NCI-H2107 treated with DMSO at 0.1 percent for 48 hours (cell line): ENCODE data around the gene ZIC5.

Experiments used
- DNase-seq: peaks from one replicate; lab custom pipeline; 2025; ENCODE audit not compliant: unreplicated experiment; lab: John Stamatoyannopoulos, UW

Gene ZIC5

GRCh38 chr13:99976575-99976974 is 5.0 kb upstream of the ZIC5 start:
- DNase-seq, result no peak

GRCh38 chr13:99975626-99976025 is 4.1 kb upstream of the ZIC5 start:
- no peak for DNase-seq

DNA sequence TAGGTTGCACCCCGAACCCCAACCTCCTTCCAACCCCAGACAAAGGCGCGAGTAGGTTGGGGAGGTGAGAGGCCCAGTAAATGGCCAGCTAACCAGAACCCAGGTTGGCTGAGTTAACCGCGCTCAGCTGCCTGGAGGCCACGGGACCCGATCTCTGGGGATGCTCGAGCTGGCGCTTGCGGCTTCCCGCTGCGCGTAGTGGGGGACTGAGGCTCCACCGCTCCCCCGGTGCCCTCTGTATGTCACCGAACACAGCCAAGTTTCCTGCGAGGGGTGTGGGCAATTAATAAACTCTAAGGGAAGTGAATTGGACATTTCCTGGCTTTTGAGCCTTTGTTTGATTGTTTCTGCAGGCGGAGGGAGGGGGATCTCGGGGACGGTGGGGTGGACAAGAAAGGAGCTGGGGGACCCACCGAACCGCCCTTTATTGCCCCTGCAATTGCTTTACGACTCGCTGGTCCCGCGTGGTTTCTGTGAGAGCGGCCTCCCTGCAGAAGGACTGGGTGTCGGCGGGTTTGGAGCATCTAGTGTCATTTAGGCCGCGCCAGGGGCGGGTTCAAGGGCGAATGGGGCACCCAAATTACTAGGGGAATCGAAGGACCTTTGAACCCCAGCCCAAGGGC is 3.5 kb upstream of the ZIC5 start:
- no peak for DNase-seq

- DNase-seq, result no peak
These were observed 2.9 kb upstream of the ZIC5 start for GRCh38 chr13:99974296-99974938.

DNA sequence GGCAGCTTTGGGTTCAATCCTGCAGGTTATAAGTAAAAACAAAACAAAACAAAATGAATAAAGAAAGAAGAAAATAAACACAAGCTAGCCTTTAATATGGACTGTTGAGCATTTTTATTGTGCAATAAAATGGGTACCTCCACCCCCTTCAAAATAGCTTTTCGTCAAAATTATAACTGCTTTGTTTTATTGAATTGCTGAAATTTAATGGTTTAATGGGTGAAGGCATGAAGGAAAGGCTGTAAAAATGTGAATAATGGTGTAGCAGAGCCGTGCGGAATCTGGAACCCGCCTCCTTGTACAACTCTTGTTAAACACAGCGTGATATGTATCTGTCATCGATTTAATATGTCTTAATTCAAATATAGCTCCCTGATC is 2.2 kb upstream of the ZIC5 start:
- DNase-seq, result no peak

- no peak for DNase-seq
These were observed 1.7 kb upstream of the ZIC5 start for GRCh38 chr13:99973163-99973807.

- DNase-seq, result no peak
These were observed 694 bp upstream of the ZIC5 start for GRCh38 chr13:99972190-99972731.

DNA sequence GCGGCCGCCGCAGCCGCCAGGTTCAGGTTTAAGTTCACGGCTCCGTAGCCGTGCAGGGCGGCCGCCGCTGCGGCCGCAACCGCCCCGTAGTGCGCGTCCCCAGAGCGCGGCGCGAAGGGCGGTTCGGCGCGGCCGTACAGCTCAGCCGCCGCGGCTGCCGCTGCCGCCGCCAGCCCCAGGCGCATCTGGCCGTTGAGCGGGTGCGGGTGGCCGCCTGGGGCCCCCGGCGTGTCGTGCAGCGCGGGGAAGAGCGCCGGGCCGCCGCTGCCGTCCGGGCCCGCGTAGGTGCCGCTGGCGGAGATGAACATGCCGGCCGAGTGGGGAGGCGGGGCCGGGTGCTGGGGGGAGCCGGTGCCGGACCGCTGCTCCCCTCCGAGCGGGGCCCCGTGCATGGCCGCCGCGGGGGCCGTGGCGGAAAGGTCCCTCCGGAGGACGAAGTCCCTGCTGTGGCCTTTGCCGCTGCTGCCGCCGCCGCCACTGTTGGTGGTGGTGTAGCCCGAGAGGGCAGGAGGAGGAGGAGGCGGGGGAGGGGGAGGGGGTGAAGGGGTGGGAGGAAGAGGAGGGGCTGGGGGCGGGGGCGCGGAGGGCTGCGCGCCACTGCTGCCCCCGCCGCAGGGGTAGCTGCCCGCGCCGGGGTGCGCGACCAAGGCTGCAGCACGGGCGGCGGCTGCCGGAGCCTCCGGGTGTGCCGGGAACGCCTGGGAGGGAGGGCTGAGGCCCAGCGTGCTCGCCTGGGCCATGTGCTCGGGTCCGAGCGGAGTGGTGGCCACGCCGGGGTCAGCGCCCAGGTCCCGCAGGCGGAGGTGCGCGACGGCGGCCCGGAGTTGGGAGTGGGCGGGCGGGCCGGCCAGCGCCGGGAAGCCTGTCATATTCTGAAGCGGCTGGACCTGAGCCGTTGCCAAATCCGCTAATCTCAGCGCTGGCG is 654 bp downstream of the ZIC5 start:
- peak; percentile 26 for DNase-seq

DNA sequence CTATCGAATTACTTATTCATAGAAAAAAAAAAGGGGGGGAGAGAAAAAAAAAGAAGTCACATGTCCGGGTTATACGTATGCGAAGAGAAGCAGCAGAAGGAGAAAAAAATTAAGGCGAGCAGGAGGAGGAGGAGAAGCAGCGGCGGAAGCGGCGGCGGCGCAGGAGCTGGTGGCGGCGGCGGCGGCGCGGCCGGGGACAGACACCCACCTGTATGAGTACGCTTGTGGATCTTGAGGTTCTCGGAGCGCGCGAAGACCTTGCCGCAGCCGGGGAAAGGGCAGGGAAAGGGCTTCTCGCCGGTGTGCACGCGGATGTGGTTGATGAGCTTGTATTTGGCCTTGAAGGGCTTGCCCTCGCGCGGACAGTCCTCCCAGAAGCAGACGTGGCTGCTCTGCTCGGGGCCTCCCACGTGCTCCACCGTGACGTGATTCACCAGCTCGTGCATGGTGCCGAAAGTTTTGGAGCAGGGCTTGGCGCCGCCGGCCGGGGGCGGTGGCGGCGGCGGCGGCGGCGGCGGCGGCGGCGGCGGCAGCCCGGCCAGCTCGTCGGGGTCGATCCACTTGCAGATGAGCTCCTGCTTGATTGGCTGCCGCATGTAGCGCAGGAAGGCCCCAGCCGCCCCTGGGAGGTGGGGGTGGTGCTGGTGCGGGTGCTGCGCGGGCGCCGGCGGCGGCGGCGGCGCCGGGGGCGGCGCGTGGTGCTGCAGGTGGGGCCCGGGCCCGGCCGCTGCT is 1.5 kb downstream of the ZIC5 start:
- DNase-seq, result no peak

DNA sequence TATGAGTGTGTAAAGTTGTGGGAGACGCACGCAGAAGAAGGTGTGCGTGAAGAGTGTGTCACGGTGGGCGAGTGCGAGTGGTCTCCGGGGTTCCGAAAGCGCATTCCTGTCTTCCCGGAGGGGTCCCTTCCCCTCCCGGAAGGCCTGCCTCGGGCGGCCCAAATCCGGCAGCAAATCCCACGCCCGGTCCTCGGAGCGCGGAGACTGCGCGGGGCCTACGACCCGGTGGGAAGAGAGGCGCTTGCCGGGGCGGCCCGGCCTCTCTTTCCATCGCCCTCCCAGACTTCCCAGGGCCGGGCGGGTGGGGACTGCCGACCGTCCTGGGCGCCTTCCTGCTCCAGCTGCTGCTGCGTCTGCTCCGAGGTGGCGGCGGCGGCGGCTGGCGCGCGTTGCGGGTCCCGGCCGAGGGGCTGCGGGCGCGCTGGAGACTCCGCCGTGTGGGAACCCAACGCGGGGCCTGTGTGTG is 2.1 kb downstream of the ZIC5 start:
- no peak for DNase-seq

DNA sequence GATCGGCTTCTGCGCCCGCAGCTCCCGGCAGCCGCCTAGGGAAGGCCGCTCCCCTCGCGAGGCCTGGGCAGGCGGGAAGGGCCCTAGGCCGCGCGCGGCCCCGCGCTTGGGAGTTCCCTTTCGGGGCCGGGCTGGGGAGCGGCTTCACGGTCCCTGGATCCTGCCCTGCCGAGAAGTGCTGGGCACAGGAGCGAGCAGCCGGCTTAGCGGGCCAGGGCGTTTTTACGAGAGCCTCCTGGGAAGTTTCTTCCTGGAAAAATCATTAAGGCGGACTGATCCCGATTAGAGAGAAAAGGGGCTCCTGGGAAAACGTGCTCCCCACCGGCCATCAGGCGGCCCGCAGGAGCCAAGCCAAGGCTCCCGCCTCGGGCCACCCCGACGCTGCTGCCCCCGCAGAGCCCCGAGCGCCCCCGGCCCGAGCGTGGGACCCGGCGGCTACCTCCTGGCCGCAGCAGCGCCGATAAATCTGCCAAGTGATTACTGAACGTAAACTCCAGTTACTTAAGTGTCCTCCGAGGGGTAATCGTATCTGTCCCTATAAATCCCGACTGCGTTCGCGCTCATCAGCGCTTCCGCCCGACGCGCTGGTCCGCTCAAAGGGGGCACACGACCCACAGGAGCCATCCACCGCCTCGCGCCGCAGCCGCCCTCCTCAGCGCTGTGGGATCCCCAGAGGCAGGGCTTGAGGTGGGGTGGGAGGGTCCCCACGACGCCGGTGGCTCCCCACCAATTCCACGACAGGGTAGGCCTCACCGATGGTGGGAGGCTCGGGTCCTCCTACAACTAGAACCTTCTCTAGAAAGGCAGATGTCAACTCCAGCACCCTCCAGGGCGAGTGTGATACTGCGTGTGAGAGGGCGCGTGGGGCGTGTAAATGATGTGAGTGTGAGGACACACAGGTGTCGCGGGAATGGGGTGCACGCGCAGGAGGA is 2.8 kb downstream of the ZIC5 start:
- no peak for DNase-seq

DNA sequence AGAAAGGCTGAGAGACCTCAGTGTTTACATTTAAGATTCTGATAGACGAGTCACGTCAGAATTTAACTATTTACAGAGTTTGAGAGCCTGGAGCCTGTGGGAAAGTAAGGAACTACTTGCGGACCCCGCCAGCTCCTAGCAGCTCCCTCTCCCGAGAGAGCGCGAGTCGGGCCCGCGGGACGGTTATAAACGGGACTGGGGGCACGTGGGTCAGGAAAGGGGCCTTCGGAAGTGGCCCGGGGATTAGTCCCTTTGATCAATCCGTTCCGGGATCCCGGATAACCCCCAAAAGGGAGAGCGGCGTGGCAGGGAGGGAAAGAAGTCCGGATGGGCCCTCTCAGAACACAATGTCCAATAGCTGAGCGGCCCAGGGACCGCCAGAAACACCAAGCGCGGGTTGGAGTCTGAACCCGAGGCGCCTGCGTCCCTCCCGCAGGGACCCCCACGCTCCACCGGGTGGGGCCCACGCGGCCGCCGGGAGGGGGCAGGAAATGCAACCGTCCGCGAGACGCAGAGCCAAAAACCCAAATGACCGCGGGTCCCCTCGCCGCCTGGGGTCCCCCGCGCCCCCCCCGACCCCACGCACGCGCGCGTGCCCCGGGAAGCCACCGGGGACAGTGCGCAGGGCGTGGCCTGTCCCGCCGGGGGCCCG is 3.6 kb downstream of the ZIC5 start:
- DNase-seq, result no peak

GRCh38 chr13:99967498-99967868 is 4.1 kb downstream of the ZIC5 start:
- peak; percentile 77 for DNase-seq

DNA sequence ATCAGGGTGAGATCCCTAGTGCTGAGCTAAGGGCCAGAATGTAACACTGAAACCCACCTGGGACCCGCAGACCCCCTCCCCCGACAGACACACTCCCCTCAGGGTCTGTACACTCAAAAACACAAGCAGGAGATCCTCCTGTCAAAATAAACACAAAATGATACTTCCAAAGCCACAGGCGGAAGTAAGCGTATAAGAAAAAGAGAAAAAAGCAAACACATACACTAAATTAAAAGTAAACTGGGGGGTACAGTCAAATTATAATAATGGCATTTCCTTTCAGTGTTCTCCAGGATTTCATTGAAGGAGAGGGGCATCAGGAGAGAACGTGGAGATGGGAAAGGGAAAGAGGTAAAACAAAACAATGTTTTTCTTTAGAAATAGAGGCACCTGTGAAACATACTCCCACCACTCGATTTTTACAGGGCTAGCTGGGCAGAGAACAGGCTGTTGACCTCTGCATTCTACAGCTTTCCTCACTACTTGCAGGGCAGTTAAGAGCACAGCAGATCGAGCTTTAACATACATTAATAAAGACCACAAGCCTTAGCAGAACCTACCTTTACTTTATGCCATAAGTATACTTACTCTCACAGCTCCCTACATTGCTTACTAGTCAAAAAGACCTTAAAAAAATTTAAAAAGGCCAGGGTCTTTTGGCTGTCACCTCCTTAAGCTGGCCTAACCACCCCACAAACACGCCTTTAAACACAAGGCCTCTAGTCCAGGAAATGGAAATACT is 5.3 kb downstream of the ZIC5 start:
- peak; percentile 54 for DNase-seq

DNA sequence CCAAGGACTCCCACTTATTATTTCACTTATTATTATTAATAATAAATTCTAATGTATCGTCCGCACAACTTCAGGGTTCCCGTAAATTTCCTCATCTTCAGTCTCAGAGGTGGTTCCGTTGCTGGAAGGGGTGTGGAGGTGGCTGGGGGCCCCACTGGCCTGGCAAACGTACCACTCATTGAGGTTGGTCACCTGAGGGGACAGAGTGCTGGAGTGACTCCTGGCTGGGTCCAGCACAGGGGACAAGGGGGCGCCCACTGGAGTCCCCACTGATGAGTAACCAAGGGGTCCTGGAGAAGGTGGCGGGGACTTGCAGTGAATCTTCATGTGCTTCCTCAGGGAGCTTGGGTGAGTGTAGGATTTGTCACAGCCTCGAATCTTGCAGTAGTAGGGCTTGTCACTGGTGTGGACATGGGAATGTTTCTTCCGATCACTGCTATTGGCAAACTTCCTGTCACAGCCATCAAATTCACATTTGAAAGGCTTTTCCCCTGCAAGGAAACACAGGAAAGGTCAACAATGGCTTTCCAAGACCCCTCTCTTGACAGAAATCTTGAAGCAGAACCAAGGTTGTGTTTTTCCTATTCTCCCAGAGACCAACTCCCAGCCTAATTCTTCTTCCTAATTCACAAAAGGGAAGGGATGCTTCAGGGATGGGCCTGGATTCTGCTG is 6.1 kb downstream of the ZIC5 start:
- peak; percentile 31 for DNase-seq

GRCh38 chr13:99963816-99964339 is 7.7 kb downstream of the ZIC5 start:
- DNase-seq, result peak; percentile 36

DNA sequence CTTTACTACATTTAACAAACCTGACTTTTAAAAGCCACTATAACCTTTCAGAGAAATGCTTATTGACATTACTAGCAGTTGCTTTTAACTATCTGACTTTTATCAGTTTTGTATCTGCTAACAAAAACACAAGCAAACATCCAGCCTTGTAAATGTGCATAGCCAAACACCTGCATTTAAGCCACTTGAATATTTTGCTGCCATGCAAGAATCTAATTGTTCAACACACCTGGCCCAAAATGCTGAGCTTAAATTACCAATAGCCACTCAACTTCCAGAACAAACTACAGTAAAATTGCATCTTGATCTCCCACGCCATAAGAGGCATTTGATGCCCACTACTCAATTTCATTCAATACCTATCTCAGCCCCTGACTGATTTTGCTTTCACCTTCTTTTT is 9.3 kb downstream of the ZIC5 start:
- DNase-seq, result peak; percentile 85
